HEK293 (cell line): ENCODE data around the gene ACADVL.

ENCODE experiments used
- BCL11A ChIP-seq: fragments of 450-650 bp; formaldehyde crosslinking; IDR thresholded peaks from 2 replicates; pipeline ENCODE4 v1.5.1; 2016; ENCODE audit warnings: low read depth, missing biosample characterization, missing genetic modification characterization
- FEZF1 ChIP-seq: fragments of 450-650 bp; formaldehyde crosslinking; IDR thresholded peaks from 2 replicates; pipeline ENCODE4 v1.5.1; 2016; ENCODE audit warnings: missing biosample characterization, missing genetic modification characterization
- GLI2 ChIP-seq: fragments of 450-650 bp; formaldehyde crosslinking; IDR thresholded peaks from 2 replicates; pipeline ENCODE4; 2017; ENCODE audit warnings: missing biosample characterization, missing genetic modification characterization, low read depth, borderline replicate concordance
- HOXD13 ChIP-seq: sonication (generic); formaldehyde crosslinking; IDR thresholded peaks from 2 replicates; pipeline ENCODE4 v1.8.0; 2022; ENCODE audit warnings: missing genetic modification reagents, borderline replicate concordance
- IKZF3 ChIP-seq: fragments of 450-650 bp; IDR thresholded peaks from 2 replicates; pipeline ENCODE4 v1.5.0; 2018; ENCODE audit warnings: missing biosample characterization, mild to moderate bottlenecking, missing genetic modification characterization, moderate library complexity
- KLF16 ChIP-seq: fragments of 450-650 bp; formaldehyde crosslinking; IDR thresholded peaks from 2 replicates; pipeline ENCODE4 v1.5.1; 2017; ENCODE audit warnings: missing biosample characterization, missing genetic modification characterization
- RBAK ChIP-seq: fragments of 450-650 bp; formaldehyde crosslinking; IDR thresholded peaks from 2 replicates; pipeline ENCODE4 v1.5.1; 2016; ENCODE audit warnings: missing biosample characterization, missing genetic modification characterization
- REPIN1 ChIP-seq: fragments of 450-650 bp; formaldehyde crosslinking; IDR thresholded peaks from 2 replicates; pipeline ENCODE4 v1.5.1; 2017; ENCODE audit warnings: missing biosample characterization, missing genetic modification characterization, low read depth
- SP2 ChIP-seq: fragments of 450-650 bp; formaldehyde crosslinking; IDR thresholded peaks from 2 replicates; pipeline ENCODE4 v1.5.1; 2016; ENCODE audit warnings: missing biosample characterization, missing genetic modification characterization
- TSHZ1 ChIP-seq: fragments of 450-650 bp; formaldehyde crosslinking; IDR thresholded peaks from 2 replicates; pipeline ENCODE4 v1.5.1; 2016; ENCODE audit warnings: missing biosample characterization, missing genetic modification characterization, borderline replicate concordance
- ZBTB17 ChIP-seq: fragments of 450-650 bp; formaldehyde crosslinking; IDR thresholded peaks from 2 replicates; pipeline ENCODE4 v1.5.1; 2016; ENCODE audit warnings: missing biosample characterization, missing genetic modification characterization
- ZBTB8A ChIP-seq: fragments of 450-650 bp; formaldehyde crosslinking; IDR thresholded peaks from 2 replicates; pipeline ENCODE4 v1.5.1; 2016; ENCODE audit warnings: missing biosample characterization, missing genetic modification characterization
- ZFHX2 ChIP-seq: fragments of 450-650 bp; formaldehyde crosslinking; conservative IDR thresholded peaks from 2 replicates; pipeline ENCODE4 v1.5.1; 2016; ENCODE audit warnings: missing biosample characterization, missing genetic modification characterization
- ZFP3 ChIP-seq: fragments of 450-650 bp; formaldehyde crosslinking; IDR thresholded peaks from 2 replicates; pipeline ENCODE4 v1.5.1; 2016; ENCODE audit warnings: low read depth, missing biosample characterization, missing genetic modification characterization
- ZNF133 ChIP-seq: fragments of 450-650 bp; formaldehyde crosslinking; IDR thresholded peaks from 2 replicates; pipeline ENCODE4 v1.5.1; 2016; ENCODE audit warnings: missing biosample characterization, missing genetic modification characterization
- ZNF138 ChIP-seq: fragments of 450-650 bp; formaldehyde crosslinking; IDR thresholded peaks from 2 replicates; pipeline ENCODE4 v1.5.1; 2016; ENCODE audit warnings: missing biosample characterization, missing genetic modification characterization, borderline replicate concordance
- ZNF2 ChIP-seq: fragments of 450-650 bp; formaldehyde crosslinking; IDR thresholded peaks from 2 replicates; pipeline ENCODE4 v1.5.1; 2016; ENCODE audit warnings: missing biosample characterization, missing genetic modification characterization
- ZNF488 ChIP-seq: fragments of 450-650 bp; formaldehyde crosslinking; IDR thresholded peaks from 2 replicates; pipeline ENCODE4 v1.5.1; 2016; ENCODE audit warnings: missing biosample characterization, missing genetic modification characterization
- ZNF530 ChIP-seq: fragments of 450-650 bp; formaldehyde crosslinking; IDR thresholded peaks from 2 replicates; pipeline ENCODE4 v1.5.1; 2016; ENCODE audit warnings: low read depth, missing biosample characterization, missing genetic modification characterization
- ZNF561 ChIP-seq: fragments of 450-650 bp; IDR thresholded peaks from 2 replicates; pipeline ENCODE4 v1.5.1; 2018; ENCODE audit warnings: missing biosample characterization, missing genetic modification characterization, borderline replicate concordance
- ZNF660 ChIP-seq: fragments of 450-650 bp; IDR thresholded peaks from 2 replicates; pipeline ENCODE4 v1.5.1; 2018; ENCODE audit warnings: missing biosample characterization, mild to moderate bottlenecking, missing genetic modification characterization
- ZNF704 ChIP-seq: fragments of 450-650 bp; formaldehyde crosslinking; IDR thresholded peaks from 2 replicates; pipeline ENCODE4 v1.5.1; 2016; ENCODE audit warnings: missing biosample characterization, missing genetic modification characterization
- ZNF747 ChIP-seq: fragments of 450-650 bp; formaldehyde crosslinking; IDR thresholded peaks from 2 replicates; pipeline ENCODE4 v1.5.1; 2016; ENCODE audit warnings: missing biosample characterization, missing genetic modification characterization
- ZNF776 ChIP-seq: fragments of 450-650 bp; formaldehyde crosslinking; IDR thresholded peaks from 2 replicates; pipeline ENCODE4 v1.5.0; 2017; ENCODE audit warnings: missing biosample characterization, missing genetic modification characterization, borderline replicate concordance
- ZSCAN23 ChIP-seq: fragments of 450-650 bp; formaldehyde crosslinking; IDR thresholded peaks from 2 replicates; pipeline ENCODE4 v1.5.1; 2016; ENCODE audit warnings: missing biosample characterization, missing genetic modification characterization
- TF ChIP-seq, protein P1 (sequence below): fragments of 450-650 bp; formaldehyde crosslinking; IDR thresholded peaks from 2 replicates; pipeline ENCODE4 v1.5.1; 2016; ENCODE audit warnings: missing biosample characterization, missing genetic modification characterization, low read depth
- TF ChIP-seq, protein P2 (sequence below): fragments of 450-650 bp; formaldehyde crosslinking; IDR thresholded peaks from 2 replicates; pipeline ENCODE4 v1.5.1; 2017; ENCODE audit warnings: missing biosample characterization, missing genetic modification characterization
- TF ChIP-seq, protein P3 (sequence below): fragments of 450-650 bp; formaldehyde crosslinking; IDR thresholded peaks from 2 replicates; pipeline ENCODE4; 2016; ENCODE audit warnings: missing biosample characterization, missing genetic modification characterization

ACADVL gene

GRCh38 chr17:7241783-7242716, 22.3 kb downstream of the ACADVL start, which contains the start of gene GABARAP (continued):
- no peak for TF ChIP-seq ZSCAN23 (tag by site-specific recombination)
- peak; percentile 85 for TF ChIP-seq ZNF2 (tag by site-specific recombination)
- no peak for TF ChIP-seq ZNF138 (tag by site-specific recombination)
- peak; percentile 79 for TF ChIP-seq SP2 (tag by site-specific recombination)
- TF ChIP-seq TSHZ1 = 0 out of 2 replicates have a peak, but pooled peaks have one; percentile 22
- TF ChIP-seq ZBTB17 (tag by site-specific recombination) = peak; percentile 97
- no peak for TF ChIP-seq ZFP3
- peak; percentile 44; the same call in 1 of the 2 replicates for TF ChIP-seq IKZF3 (tag by site-specific recombination)
- TF ChIP-seq ZNF133 = no peak
- TF ChIP-seq ZNF561 (tag by site-specific recombination) = no peak
- TF ChIP-seq, protein P1, sequence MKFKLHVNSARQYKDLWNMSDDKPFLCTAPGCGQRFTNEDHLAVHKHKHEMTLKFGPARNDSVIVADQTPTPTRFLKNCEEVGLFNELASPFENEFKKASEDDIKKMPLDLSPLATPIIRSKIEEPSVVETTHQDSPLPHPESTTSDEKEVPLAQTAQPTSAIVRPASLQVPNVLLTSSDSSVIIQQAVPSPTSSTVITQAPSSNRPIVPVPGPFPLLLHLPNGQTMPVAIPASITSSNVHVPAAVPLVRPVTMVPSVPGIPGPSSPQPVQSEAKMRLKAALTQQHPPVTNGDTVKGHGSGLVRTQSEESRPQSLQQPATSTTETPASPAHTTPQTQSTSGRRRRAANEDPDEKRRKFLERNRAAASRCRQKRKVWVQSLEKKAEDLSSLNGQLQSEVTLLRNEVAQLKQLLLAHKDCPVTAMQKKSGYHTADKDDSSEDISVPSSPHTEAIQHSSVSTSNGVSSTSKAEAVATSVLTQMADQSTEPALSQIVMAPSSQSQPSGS (tag by site-specific recombination) = peak; percentile 55; the same call in 1 of the 2 replicates
- TF ChIP-seq ZNF530 = no peak
- no peak for TF ChIP-seq ZNF747
- peak; percentile 88 for TF ChIP-seq ZBTB8A (tag by site-specific recombination)
- TF ChIP-seq, protein P2, sequence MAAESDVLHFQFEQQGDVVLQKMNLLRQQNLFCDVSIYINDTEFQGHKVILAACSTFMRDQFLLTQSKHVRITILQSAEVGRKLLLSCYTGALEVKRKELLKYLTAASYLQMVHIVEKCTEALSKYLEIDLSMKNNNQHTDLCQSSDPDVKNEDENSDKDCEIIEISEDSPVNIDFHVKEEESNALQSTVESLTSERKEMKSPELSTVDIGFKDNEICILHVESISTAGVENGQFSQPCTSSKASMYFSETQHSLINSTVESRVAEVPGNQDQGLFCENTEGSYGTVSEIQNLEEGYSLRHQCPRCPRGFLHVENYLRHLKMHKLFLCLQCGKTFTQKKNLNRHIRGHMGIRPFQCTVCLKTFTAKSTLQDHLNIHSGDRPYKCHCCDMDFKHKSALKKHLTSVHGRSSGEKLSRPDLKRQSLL (tag by site-specific recombination) = no peak
- no peak for TF ChIP-seq FEZF1
- TF ChIP-seq ZNF776 (tag by site-specific recombination) = no peak
- no peak for TF ChIP-seq REPIN1 (tag by site-specific recombination)
- TF ChIP-seq, protein P3, sequence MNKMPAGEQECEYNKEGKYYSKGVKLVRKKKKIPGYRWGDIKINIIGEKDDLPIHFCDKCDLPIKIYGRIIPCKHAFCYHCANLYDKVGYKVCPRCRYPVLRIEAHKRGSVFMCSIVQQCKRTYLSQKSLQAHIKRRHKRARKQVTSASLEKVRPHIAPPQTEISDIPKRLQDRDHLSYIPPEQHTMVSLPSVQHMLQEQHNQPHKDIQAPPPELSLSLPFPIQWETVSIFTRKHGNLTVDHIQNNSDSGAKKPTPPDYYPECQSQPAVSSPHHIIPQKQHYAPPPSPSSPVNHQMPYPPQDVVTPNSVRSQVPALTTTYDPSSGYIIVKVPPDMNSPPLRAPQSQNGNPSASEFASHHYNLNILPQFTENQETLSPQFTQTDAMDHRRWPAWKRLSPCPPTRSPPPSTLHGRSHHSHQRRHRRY = no peak
- TF ChIP-seq ZFHX2 (tag by site-specific recombination) = peak; percentile 66
- TF ChIP-seq BCL11A (tag by site-specific recombination) = 0 out of 2 replicates have a peak, but pooled peaks have one; percentile 13
- no peak for TF ChIP-seq GLI2 (tag by site-specific recombination)
- no peak for TF ChIP-seq HOXD13 (CRISPR knock-in tag)
- TF ChIP-seq ZNF488 (tag by site-specific recombination) = no peak
- 0 out of 2 replicates have a peak, but pooled peaks have one; percentile 44 for TF ChIP-seq ZNF660 (tag by site-specific recombination)
- no peak for TF ChIP-seq RBAK (tag by site-specific recombination)
- TF ChIP-seq ZNF704 (tag by site-specific recombination) = no peak
- peak; percentile 88 for TF ChIP-seq KLF16 (tag by site-specific recombination)
